GM21423 (cell line): ENCODE results near the gene INTS15.

ENCODE experiments used
- ATAC-seq: cut with Tn5 transposase; IDR thresholded peaks from one replicate; pipeline ENCODE4 v1.9.1; 2021; ENCODE audit warnings: mild to moderate bottlenecking, moderate library complexity; ENCODE audit not compliant: unreplicated experiment

Gene INTS15

GRCh38 chr7:6642239-6642839 is 52.5 kb downstream of the INTS15 start:
- no peak for ATAC-seq

GRCh38 chr7:6642861-6643640 is 53.2 kb downstream of the INTS15 start:
- ATAC-seq: no peak

GRCh38 chr7:6643915-6644625 is 54.2 kb downstream of the INTS15 start:
- ATAC-seq: no peak

- ATAC-seq: no peak
Observed at GRCh38 chr7:6644728-6645127, 54.9 kb downstream of the INTS15 start.

GRCh38 chr7:6646465-6646864 is 56.6 kb downstream of the INTS15 start:
- no peak for ATAC-seq

GRCh38 chr7:6647080-6647479 is 57.3 kb downstream of the INTS15 start:
- ATAC-seq: no peak

- ATAC-seq: no peak
Observed at GRCh38 chr7:6647541-6647940, 57.7 kb downstream of the INTS15 start.

GRCh38 chr7:6648066-6648814 is 58.4 kb downstream of the INTS15 start:
- no peak for ATAC-seq

- ATAC-seq: no peak
Observed at GRCh38 chr7:6648815-6649104, 58.9 kb downstream of the INTS15 start.

- ATAC-seq: no peak
Observed at GRCh38 chr7:6649241-6649961, 59.6 kb downstream of the INTS15 start.

GRCh38 chr7:6650086-6650485 is 60.3 kb downstream of the INTS15 start:
- no peak for ATAC-seq

GRCh38 chr7:6650521-6651011 is 60.7 kb downstream of the INTS15 start:
- no peak for ATAC-seq

GRCh38 chr7:6651851-6652445 is 62.1 kb downstream of the INTS15 start:
- no peak for ATAC-seq

- ATAC-seq: no peak
Observed at GRCh38 chr7:6652446-6653011, 62.7 kb downstream of the INTS15 start.

- no peak for ATAC-seq
Observed at GRCh38 chr7:6653071-6654003, 63.5 kb downstream of the INTS15 start.

GRCh38 chr7:6654113-6654841 is 64.5 kb downstream of the INTS15 start:
- no peak for ATAC-seq

- ATAC-seq: no peak
Observed at GRCh38 chr7:6654842-6655610, 65.2 kb downstream of the INTS15 start.
